LNCAP (cell line): ENCODE data around the gene GPR173.

Experiments used
- TF ChIP-seq, protein P1 (sequence below): fragments of 450-650 bp; IDR thresholded peaks from 2 replicates; pipeline ENCODE4 v1.5.1; 2017; ENCODE audit warnings: mild to moderate bottlenecking

The GPR173 gene

GRCh38 chrX:53093748-53094581 lies 45.4 kb downstream of the GPR173 start, which contains the start of gene KANTR:
Gene KANTR, plus strand, starts transcription at chrX:53094142. Its CDS starts 30,131 bp downstream, at chrX:53124273.
- TF ChIP-seq, protein P1, sequence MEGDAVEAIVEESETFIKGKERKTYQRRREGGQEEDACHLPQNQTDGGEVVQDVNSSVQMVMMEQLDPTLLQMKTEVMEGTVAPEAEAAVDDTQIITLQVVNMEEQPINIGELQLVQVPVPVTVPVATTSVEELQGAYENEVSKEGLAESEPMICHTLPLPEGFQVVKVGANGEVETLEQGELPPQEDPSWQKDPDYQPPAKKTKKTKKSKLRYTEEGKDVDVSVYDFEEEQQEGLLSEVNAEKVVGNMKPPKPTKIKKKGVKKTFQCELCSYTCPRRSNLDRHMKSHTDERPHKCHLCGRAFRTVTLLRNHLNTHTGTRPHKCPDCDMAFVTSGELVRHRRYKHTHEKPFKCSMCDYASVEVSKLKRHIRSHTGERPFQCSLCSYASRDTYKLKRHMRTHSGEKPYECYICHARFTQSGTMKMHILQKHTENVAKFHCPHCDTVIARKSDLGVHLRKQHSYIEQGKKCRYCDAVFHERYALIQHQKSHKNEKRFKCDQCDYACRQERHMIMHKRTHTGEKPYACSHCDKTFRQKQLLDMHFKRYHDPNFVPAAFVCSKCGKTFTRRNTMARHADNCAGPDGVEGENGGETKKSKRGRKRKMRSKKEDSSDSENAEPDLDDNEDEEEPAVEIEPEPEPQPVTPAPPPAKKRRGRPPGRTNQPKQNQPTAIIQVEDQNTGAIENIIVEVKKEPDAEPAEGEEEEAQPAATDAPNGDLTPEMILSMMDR: no peak

- TF ChIP-seq, protein P1: no peak
Measured at GRCh38 chrX:53094582-53094905, 46.0 kb downstream of the GPR173 start.

- TF ChIP-seq, protein P1: no peak
Measured at GRCh38 chrX:53095796-53096195, 47.2 kb downstream of the GPR173 start.

DNA sequence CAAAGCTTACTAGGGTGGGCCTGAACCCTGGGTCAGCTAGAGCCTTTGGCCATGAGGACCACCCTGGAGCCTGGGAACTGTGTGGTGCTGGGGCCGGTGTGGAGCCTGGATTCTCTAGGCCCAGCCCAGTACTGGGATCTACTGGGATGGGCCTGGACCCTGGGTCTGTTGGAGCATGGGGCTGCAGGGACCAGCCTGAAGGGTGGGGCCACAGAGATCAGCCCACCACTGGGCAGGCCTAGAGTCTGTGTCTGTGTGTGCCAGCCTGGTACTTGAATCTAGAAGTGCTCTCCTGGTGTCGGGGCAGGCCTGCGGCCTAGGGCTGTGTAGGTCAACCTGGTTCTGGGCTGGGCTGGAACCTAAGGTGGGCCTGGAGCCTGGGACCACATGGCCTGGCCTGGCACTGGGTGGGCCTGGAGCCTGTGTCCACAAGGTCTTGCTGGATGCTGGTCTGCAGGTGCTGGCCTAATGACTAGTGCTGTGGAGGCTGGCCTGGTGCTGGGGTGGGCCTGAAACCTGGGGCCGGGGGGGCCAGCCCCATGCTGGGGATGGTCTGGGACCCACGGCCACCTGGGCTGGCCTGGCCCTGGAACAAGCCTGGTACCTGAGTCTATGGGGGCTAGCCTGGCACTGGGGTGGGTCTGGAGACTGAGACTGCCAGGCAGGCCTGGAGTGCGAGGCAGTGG lies 66.4 kb downstream of the GPR173 start:
- TF ChIP-seq, protein P1: no peak

- TF ChIP-seq, protein P1: no peak
Measured at GRCh38 chrX:53115550-53115874, 66.9 kb downstream of the GPR173 start.

DNA sequence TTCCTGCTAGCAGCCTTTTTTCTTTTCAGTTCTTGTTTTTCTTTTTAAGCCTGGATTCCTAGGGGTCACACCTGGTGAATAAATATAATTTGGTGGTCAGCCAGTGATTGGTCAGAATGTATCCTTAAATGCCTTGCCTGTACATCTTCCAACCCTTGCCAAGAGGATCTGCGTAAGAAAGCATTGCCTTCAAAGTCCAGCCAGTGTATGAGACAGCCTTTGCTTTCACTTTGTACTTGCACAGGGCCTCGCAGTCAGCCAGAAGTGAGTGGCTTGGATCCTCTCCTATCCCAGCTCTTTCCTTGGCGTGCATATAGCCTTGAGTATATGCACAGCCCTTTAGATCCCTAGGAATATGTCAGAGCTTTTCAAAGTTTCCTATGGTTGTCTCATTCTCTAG lies 67.5 kb downstream of the GPR173 start:
- TF ChIP-seq, protein P1: no peak

- TF ChIP-seq, protein P1: no peak
Measured at GRCh38 chrX:53122013-53122412, 73.4 kb downstream of the GPR173 start.
